Fibroblast of skin of left biceps (primary cell): Measurements from ENCODE around the gene DCTN5.
"Not testable (repeated sequence)": the region's sequence is repeated elsewhere in the genome, so short reads cannot be mapped to it uniquely, and the experiment has no call there.

ENCODE experiments used
- DNase-seq, 2 experiments: peaks; one replicate each; pipeline ENCODE4 v3.0.0-alpha.2; 2013; ENCODE audit warnings: low read depth in 2 of 2

DCTN5 gene

DNA sequence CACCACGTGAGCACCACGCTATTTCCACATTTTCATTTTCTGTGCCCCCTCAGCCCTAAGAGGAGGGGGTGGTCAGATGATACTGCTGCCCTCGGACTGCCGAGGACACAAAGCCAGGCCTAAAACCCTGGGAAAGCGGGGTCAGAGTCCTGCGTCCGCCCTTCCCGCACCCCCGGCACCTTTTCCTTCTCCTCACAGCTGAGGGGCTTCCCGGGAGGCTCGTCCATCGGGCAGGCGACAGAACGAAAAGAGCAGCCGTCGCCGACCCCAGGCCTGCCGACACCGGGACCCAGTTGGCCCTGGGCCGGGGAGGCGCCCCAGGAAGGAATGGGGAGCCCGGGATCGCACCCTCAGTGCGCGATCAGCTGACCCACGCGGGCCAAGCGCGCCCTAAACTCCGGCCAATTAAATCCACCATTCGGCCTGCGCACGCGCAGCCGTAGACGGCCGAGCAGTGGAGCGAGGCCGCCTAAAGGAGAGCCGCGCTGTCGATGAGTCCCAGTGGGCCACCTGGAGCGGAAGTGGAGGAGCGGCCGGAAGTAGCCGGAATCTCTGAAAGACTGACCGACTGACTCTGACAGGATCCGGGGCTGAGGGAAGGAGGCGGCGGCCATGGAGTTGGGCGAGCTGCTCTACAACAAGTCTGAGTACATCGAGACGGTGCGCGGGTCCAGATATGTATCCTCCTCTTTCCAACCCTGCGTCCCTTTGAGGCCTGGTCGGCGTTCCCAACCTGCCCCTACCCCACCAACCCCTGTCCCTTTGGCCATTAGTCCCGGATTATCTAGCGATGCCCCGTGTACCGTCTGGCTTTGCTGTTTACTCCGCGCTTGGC, at the start of gene DCTN5, which contains the start of gene PALB2:
DCTN5 (plus strand) TSS at position 536 of the 835 bp plus-strand sequence; CDS start at position 613, 77 bp downstream.
PALB2 (minus strand) TSS at position 380 of the 835 bp plus-strand sequence; CDS start at position 227, 153 bp downstream.
- DNase-seq = peak; percentile 71 to 73

DNA sequence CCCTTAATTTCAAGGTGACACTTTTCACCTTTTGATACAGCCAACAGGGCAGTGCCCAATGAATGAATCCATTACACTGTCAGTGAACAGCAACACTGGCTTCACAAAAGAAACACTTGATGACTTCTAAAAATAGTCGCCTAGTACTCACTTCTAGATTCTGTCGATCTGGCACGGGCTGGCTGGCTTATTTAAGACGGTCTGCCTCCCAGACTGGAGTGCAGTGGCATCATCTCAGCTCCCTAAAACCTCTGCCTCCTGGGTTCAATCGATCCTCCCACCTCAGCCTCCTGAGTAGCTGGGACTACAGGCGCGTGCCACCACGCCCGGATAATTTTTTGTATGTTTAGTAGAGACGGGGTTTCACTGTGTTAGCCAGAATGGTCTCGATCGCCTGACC, 47.1 kb upstream of the DCTN5 start:
- no peak for DNase-seq

GRCh38 chr16:23595246-23595950, 45.9 kb upstream of the DCTN5 start:
- DNase-seq = no peak

DNA sequence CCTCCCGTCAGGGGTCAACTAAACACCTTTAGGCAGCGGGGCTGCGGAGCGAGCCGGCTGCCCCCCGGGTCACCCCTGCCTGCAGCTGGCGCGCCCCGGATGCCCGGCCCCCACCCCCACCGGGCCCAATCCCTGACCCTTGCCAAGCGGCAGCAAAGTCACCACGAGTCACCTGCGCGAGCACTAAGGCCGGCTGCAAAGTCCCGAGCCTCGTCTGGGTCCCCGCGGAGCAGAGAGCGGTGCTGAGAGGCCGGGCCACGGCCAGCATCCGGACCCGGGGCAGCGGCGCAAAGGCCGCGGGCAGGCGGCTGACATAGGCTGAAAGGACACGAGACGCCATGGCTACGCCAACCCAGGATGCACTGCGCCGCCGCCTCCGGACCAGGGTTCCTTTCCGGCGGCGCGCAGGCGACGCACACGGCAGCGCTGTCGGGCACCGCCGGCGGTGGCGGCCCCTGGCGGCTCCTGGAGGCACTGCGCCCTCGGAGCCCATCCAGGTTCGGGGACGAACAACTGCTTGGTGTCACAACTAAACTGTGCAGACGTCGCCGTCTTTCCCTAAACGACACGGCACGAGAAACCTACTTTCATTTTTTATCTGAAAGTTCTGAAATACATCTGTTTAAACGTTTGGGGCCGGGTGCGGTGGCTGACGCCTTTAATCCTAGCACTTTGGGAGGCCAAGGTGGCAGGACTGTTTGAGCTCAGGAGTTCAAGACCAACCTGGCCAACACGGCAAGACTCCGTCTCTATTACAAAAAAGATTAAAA, 45.1 kb upstream of the DCTN5 start, which contains the start of gene NDUFAB1:
NDUFAB1 (minus strand) TSS at position 366 of the 770 bp plus-strand sequence; CDS start at position 340, 26 bp downstream.
- DNase-seq = peak; percentile 56 to 57

- DNase-seq = no peak
Observed at GRCh38 chr16:23597003-23597756, 44.1 kb upstream of the DCTN5 start.

DNA sequence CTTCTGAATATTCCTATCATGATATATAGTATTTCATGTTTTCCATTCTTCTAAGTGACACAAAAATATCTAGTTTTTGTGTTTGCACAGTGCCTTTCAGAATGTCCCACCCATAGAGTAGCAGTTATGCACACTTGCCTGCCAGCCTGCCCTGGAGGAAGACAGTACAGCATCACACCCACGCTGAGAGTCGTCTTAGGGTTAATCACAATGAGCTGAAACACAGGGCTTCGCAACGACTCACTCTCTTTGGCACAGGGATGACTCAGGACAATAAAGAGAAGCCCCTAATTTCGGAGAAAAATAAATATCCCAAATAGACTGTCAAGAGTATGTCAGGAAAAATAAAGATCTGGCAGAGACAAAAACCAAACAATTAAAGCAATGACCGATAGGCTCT, 33.5 kb upstream of the DCTN5 start:
- DNase-seq = no peak

- no peak for DNase-seq
Observed at GRCh38 chr16:23608194-23608593, 33.1 kb upstream of the DCTN5 start.

- DNase-seq = no peak
Observed at GRCh38 chr16:23609929-23610328, 31.3 kb upstream of the DCTN5 start.

- not testable (repeated sequence) for DNase-seq
Observed at GRCh38 chr16:23610905-23611304, 30.4 kb upstream of the DCTN5 start.

DNA sequence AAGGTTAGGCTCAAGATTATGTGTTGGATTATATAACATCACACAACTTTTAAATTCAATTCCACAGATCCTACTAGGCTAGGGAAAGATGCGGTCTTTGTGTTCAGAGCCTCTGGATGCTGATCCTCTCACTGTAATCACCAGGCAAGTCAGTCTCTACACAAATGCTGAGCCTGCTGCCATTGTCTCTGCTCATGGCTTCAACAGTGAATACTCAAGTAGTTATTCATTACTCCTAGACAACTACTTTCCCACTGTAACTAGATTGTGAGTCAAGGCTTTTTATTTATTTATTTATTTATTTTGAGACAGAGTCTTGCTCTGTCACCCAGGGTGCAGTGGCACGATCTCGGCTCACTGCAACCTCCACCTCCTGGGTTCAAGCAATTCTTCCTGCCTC, 29.3 kb upstream of the DCTN5 start:
- no peak for DNase-seq

- no peak for DNase-seq
Observed at GRCh38 chr16:23615805-23616204, 25.5 kb upstream of the DCTN5 start.

DNA sequence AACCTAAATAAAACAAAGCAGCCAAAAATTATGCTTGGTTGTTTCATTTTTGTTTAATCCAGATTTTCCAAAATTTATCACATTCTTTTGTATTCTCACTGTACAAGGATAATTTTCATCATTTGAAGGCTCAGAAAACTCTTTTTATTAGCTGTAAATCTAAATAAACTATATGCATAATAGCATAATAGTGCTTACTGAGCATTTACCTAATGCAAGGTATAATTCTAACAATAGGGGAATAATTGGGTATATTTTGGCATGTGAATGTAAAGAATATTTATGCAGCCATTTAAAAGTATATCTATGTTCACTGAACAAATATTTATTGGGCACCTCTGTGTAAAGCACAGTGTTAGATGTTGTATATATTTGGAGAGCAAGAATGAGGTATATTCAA, 17.2 kb upstream of the DCTN5 start:
- DNase-seq = no peak

- DNase-seq = no peak
Observed at GRCh38 chr16:23629516-23629915, 11.8 kb upstream of the DCTN5 start.

DNA sequence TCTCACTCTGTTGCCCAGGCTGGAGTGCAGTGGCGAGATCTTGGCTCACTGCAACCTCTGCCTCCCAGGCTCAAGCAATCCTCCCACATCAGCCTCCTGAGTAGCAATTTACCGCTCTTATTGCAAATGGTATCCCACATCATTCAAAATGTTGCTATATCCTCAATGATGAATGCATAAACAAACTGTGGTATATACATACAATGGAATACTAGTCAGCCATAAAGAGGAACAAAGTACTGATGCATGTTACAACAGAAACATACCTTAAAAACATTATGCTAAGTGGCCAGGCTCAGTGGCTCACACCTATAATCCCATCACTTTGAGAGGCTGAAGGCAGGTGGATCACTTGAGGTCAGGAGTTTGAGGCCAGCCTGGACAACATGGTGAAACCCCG, 9.4 kb upstream of the DCTN5 start:
- DNase-seq = not testable (repeated sequence)

DNA sequence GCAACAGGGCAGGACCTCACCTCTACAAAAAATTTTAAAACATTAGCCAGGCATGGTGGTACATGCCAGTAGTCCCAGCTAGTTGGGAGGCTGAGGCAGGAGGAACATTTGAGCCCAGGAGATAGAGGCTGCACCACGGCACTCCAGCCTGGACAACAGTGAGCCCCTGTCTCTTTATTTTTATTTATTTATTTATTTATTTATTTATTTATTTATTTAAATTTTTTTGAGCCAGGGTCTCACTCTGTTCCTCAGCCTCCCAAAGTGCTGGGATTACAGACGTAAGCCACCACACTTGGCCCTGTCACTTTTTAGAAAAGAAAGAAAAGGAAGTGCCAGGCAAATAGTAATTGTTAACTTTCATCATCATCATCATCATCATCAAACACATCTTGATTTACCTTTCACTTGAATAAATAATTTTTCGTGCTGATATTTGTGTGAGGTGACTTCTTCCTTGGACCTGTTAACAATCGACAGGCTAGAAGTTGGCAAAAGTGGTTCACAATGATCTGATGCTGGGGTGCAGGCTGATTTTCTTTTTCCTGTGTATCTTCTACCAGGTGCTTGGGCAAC, 6.7 kb upstream of the DCTN5 start:
- DNase-seq = no peak

GRCh38 chr16:23635958-23636357, 5.3 kb upstream of the DCTN5 start:
- DNase-seq = no peak

- no peak for DNase-seq
Observed at GRCh38 chr16:23640615-23640930, 693 bp upstream of the DCTN5 start.

DNA sequence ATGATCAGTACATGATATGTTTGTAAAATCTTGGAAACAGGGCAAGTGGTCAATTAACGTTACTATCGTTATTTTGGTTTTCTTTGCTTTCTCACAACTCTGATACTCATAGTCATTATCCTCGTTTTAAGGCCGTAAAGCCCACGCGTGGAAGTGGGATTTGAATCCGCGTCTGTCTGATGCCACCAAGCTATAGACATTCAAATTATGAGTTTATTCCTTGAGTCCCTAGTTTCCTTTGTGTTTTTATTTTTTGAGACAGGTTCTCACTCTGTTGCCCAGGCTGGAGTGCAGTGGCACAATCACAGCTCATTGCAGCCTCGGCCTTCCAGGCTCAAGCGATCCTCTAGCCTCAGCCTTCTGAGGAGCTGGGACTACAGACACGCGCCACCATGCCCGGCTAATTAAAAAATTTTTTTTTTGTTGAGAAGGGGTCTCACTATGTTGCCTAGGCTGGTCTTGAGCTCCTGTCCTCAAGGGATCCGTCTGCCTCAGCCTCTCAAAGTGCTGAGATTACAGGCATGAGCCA, 1.0 kb downstream of the DCTN5 start:
- no peak for DNase-seq

- no peak for DNase-seq
Observed at GRCh38 chr16:23650674-23651416, 9.6 kb downstream of the DCTN5 start.

DNA sequence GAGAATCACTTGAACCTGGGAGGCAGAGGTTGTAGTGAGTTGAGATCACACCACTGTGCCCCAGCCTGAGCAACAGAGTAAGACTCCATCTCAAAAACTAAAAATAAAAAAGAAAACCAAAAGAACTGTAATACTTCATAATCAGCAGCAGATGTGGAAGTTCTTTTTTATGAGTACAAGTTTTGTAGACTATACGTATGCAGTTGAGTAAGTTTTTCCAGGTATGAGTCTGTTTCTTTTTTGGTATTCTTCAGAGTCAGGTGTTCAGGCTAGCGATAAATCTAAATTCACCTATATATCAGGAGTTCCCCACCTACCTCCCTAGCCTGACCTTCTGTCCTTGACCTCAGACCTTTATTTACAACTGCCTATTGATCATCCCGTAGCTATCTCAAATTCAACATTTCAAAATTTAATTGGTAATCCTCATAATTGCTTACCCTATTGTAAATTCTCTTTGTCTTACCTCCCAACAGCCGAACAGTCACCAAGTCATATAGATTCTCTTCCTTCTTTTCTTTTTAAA, 10.7 kb downstream of the DCTN5 start:
- DNase-seq = no peak
